Measurements from ENCODE around the gene MPV17.
"Not testable (repeated sequence)": the region's sequence is repeated elsewhere in the genome, so short reads cannot be mapped to it uniquely, and the experiment has no call there.

Gene MPV17

GRCh38 chr2:27296481-27296880 lies 26.4 kb downstream of the MPV17 start:
- DNase-seq = no peak

- DNase-seq = no peak
These were observed 28.0 kb downstream of the MPV17 start for GRCh38 chr2:27294928-27295327.

GRCh38 chr2:27291865-27292264 lies 31.0 kb downstream of the MPV17 start:
- DNase-seq = no peak

- no peak for DNase-seq
These were observed 32.3 kb downstream of the MPV17 start for GRCh38 chr2:27290549-27290948.

- DNase-seq = no peak
These were observed 34.3 kb downstream of the MPV17 start for GRCh38 chr2:27288610-27289009.

GRCh38 chr2:27285481-27285880 lies 37.4 kb downstream of the MPV17 start:
- no peak for DNase-seq

GRCh38 chr2:27284996-27285395 lies 37.9 kb downstream of the MPV17 start:
- no peak for DNase-seq

- no peak for DNase-seq
These were observed 40.0 kb downstream of the MPV17 start for GRCh38 chr2:27282892-27283291.

- no peak for DNase-seq
These were observed 40.9 kb downstream of the MPV17 start, which contains the start of gene TRIM54 for GRCh38 chr2:27281855-27282559. Gene TRIM54, plus strand, starts transcription at chr2:27282429. Its CDS starts 303 bp downstream, at chr2:27282732.

- DNase-seq = no peak
These were observed 41.5 kb downstream of the MPV17 start for GRCh38 chr2:27281442-27281841.

GRCh38 chr2:27280826-27281225 lies 42.1 kb downstream of the MPV17 start:
- no peak for DNase-seq

- DNase-seq = no peak
These were observed 44.9 kb downstream of the MPV17 start for GRCh38 chr2:27278010-27278409.

- no peak for DNase-seq
These were observed 47.4 kb downstream of the MPV17 start, which contains the start of gene DNAJC5G for GRCh38 chr2:27275211-27276150. Gene DNAJC5G, plus strand, starts transcription at chr2:27275433. Its CDS starts 1,296 bp downstream, at chr2:27276729.

- DNase-seq = not testable (repeated sequence)
These were observed 50.1 kb downstream of the MPV17 start for GRCh38 chr2:27272537-27273522.

- DNase-seq = no peak
These were observed 51.1 kb downstream of the MPV17 start for GRCh38 chr2:27271631-27272340.

- no peak for DNase-seq
These were observed 52.2 kb downstream of the MPV17 start for GRCh38 chr2:27270670-27271069.

- DNase-seq = no peak
These were observed 52.8 kb downstream of the MPV17 start for GRCh38 chr2:27270131-27270530.

GRCh38 chr2:27268296-27268695 lies 54.6 kb downstream of the MPV17 start:
- DNase-seq = not testable (repeated sequence)

- no peak for DNase-seq
These were observed 57.4 kb downstream of the MPV17 start for GRCh38 chr2:27265536-27265870.

- peak; percentile 88 for DNase-seq
These were observed 58.0 kb downstream of the MPV17 start for GRCh38 chr2:27264753-27265535.

- DNase-seq = no peak
These were observed 58.6 kb downstream of the MPV17 start for GRCh38 chr2:27264253-27264752.

Data from activated effector memory CD4-positive, alpha-beta T cell treated with anti-CD3 and anti-CD28 coated beads, Interleukin-2, amount 50 U/mL, for 16 hours (primary cell).